ENCODE data around the gene COL17A1.

COL17A1 gene

GRCh38 chr10:104018471-104018870 is 67.2 kb downstream of the COL17A1 start:
- H3K4me3 ChIP-seq (ENCODE audit: low read length) = no peak overlapping the region
- TF ChIP-seq CTCF (conservative IDR thresholded peaks at IDR 0.05; ENCODE audit: low read length) = no peak

DNA sequence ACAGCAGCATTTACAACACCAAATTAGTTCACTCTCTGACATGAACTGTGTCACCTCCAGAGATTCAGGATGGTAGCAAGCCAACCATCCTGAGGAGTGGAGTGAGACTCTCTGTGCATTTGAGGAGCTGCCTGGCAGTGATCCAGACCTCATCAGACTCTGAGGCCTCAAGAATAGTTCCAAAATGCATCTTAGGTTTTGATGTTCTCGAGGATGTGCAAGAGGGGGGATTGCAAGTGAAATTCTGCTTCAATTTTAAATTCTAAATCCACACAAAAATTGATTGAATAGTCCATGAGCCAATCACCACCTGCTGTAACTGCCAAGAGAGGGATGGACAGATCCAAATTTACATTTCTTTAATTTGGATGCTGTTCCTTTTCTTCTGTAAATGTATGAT is 69.0 kb downstream of the COL17A1 start:
- no peak for TF ChIP-seq CTCF (conservative IDR thresholded peaks at IDR 0.05; ENCODE audit: low read length)
- DNase-seq (ENCODE audit: low read depth) = no peak
- H3K4me3 ChIP-seq (ENCODE audit: low read length) = no peak overlapping the region

More at GRCh38 chr10:104018471-104018870, 67.2 kb downstream of the COL17A1 start:
- no peak for DNase-seq (ENCODE audit: low read depth)

- TF ChIP-seq CTCF (conservative IDR thresholded peaks at IDR 0.05; ENCODE audit: low read length) = no peak
- no peak for DNase-seq (ENCODE audit: low read depth)
- H3K4me3 ChIP-seq (ENCODE audit: low read length) = no peak overlapping the region
Observed at GRCh38 chr10:104014176-104014575, 71.5 kb downstream of the COL17A1 start.

DNA sequence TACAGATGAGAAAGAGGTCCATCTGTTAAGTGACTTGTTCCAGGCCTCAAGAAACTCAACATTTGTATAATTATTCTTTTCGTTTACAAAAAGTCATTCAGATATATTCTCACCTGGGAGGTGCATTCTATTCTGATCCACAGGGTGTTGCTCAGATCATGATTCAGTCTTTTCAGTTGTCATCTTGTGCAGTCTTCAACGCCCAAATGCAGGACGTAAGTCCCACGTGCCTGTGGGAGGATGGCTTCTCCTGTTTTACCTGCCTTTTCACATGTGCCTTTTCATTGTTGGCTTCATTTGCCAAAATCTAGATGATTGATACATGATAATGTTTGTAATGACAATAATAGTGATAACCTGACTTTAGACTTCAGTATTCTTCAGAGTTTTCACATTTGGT is 72.2 kb downstream of the COL17A1 start:
- TF ChIP-seq CTCF (conservative IDR thresholded peaks at IDR 0.05; ENCODE audit: low read length) = no peak
- no peak overlapping the region for H3K4me3 ChIP-seq (ENCODE audit: low read length)
- no peak for DNase-seq (ENCODE audit: low read depth)

DNA sequence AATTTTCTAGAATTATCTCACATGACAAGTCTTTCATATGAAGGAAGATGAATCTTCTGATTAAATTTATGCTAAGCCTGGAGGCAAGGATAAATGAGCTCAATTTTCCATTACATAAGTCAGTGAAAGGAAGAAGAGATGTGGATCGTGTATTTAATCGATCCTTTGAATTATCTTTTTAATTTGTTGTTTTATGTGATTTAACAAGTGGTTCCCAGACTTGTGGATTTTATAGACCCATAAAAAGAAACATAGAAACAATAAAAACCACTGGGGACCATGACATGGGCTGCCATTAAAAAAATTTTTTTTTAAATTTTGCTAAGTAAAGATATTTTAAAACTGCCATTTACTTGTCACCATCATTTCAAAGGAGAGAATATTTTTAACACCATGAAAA is 73.8 kb downstream of the COL17A1 start:
- TF ChIP-seq CTCF (conservative IDR thresholded peaks at IDR 0.05; ENCODE audit: low read length) = no peak
- H3K4me3 ChIP-seq (ENCODE audit: low read length) = no peak overlapping the region
- DNase-seq (ENCODE audit: low read depth) = no peak

DNA sequence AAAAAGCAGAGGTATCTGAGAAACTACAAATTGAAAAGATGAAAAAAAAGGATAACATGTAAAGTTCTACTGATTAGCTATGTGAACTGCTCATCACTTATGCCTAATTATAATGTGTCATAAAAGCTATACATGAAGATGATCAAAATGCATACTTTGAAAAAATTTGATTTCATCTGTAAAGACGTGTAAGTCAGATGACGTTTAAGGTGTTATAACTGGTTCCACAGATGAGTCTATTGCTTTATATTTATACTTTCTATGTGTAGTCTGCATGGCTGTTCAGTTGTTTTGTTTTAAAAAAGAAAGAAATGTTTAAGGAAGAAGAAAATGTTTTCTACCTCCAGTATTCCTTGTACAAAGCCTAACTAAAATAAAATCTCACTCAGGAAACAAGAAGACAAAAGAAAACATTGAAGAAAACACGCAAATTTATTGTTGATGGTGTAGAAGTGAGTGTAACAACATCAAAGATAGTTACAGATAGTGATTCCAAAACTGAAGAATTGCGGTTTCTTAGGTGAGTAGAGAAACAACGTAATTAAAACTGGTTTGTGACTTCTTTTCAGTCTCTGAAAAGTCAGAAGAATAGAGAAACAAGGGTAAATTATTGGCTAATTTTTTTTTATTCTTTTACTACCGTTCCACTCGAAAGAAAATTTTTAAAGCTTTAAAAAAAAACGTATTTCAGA is 80.4 kb downstream of the COL17A1 start:
- DNase-seq (ENCODE audit: low read depth) = no peak
- no peak overlapping the region for H3K4me3 ChIP-seq (ENCODE audit: low read length)
- no peak for TF ChIP-seq CTCF (conservative IDR thresholded peaks at IDR 0.05; ENCODE audit: low read length)

GRCh38 chr10:104002911-104003310 is 82.8 kb downstream of the COL17A1 start:
- TF ChIP-seq CTCF (conservative IDR thresholded peaks at IDR 0.05; ENCODE audit: low read length) = no peak
- DNase-seq (ENCODE audit: low read depth) = no peak
- H3K4me3 ChIP-seq (ENCODE audit: low read length) = no peak overlapping the region
